ENCODE data around the gene PACSIN1. TPM values are rescaled to one million over a fixed set of nuclear protein-coding genes. Genes with fewer than 3 reads are reported as not detected.

The PACSIN1 gene
- total and polyA plus RNA-seq, 9 donors = 0.08 to 0.55 (median 0.45) TPM; not detected in 2

DNA sequence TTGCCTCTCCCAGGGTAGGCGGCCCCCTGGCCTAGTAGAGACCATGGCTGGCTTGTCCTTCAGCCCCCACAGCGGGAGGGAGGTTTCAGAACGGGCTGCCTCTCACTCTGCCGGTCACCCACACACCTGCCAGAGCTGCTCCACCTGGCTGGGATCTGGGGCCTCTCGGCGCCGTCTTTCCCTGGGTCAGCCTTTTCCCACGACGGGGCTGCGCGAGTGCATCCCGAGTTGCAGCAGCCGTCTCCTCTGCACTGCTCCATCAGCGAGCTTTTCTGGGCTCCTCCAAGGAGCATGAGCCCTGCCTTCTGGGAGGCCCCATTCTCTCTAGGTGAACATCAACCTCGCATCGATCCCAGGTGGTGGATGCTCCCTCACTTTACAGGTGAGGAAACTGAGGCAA, 106.1 kb downstream of the PACSIN1 start:
- Histone ChIP-seq H3K4me1 (ENCODE audit: insufficient read depth) (no peaks in the 10 kb centered on the region), H3K36me3 (no peaks in the 10 kb centered on the region), H3K9me3 (no peaks in the 10 kb centered on the region), H3K4me3 (no peak overlapping the region), H3K27me3 (no peaks in the 10 kb centered on the region), H3K27ac (no peak overlapping the region)
- DNase-seq = no peak
- 52 to 69% (median 62%) methylated on average over 16 of the region's 16 CpGs for WGBS, 3 donors
- no peak for TF ChIP-seq CTCF (IDR thresholded peaks at IDR 0.05)
- no peak for TF ChIP-seq EP300 (IDR thresholded peaks at IDR 0.05)
- no peak for TF ChIP-seq POLR2A (IDR thresholded peaks at IDR 0.05)
- intact Hi-C loops (cut with DNase I) = no loop called here

GRCh38 chr6:34572585-34572984, 106.7 kb downstream of the PACSIN1 start:
- TF ChIP-seq CTCF (IDR thresholded peaks at IDR 0.05) (no peak), POLR2A (IDR thresholded peaks at IDR 0.05) (no peak), EP300 (IDR thresholded peaks at IDR 0.05) (no peak)
- Histone ChIP-seq H3K27me3 (no peaks in the 10 kb centered on the region), H3K27ac (no peak overlapping the region)

DNA sequence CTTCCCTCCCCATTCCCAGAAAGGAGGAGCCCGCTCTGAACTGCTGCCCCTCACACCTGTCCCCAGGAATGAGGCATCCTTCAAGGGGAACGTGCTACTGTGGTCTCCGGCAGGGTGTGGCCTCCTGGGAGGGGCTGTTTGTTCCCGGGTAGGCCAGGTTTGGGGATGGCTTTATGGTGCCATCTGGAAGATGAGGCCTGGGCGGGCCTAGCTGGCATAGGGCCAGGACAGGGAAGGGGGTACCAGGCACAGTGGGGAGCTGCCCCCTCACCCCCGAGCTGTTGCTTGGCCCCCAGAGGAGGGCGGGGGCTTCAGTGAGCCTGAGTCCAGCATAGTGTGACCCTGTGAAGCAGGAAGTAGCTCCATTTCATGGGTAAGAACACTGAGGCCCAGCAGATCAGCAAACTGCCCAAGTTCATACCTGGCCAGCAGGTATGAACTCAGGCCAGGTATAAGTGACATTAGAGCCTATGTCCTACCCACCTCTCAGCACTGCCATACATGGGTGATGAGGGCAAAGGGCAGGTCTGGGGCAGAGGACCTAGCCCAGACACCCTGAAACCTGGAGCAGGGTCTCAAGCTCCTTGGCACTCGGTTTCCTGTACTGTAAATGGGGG, 107.8 kb downstream of the PACSIN1 start:
- H3K9me3 ChIP-seq = no peaks in the 10 kb centered on the region
- WGBS, 3 donors = 65 to 73% (median 70%) methylated on average over 8 of the region's 8 CpGs
- H3K27ac ChIP-seq = no peak overlapping the region
- H3K4me1 ChIP-seq (ENCODE audit: insufficient read depth) = no peaks in the 10 kb centered on the region
- no peak for DNase-seq
- no peaks in the 10 kb centered on the region for H3K27me3 ChIP-seq
- no peaks in the 10 kb centered on the region for H3K36me3 ChIP-seq
- no peak for TF ChIP-seq EP300 (IDR thresholded peaks at IDR 0.05)
- TF ChIP-seq CTCF (IDR thresholded peaks at IDR 0.05) = no peak
- TF ChIP-seq POLR2A (IDR thresholded peaks at IDR 0.05) = no peak
- intact Hi-C loops (cut with DNase I) = no loop called here
- H3K4me3 ChIP-seq = no peak overlapping the region

More at GRCh38 chr6:34572585-34572984, 106.7 kb downstream of the PACSIN1 start:
- Histone ChIP-seq H3K4me3 (no peak overlapping the region), H3K36me3 (no peaks in the 10 kb centered on the region), H3K9me3 (no peaks in the 10 kb centered on the region), H3K4me1 (ENCODE audit: insufficient read depth) (no peaks in the 10 kb centered on the region)
- no peak for DNase-seq
- intact Hi-C loops (cut with DNase I) = no loop called here
- WGBS, 3 donors = 86 to 88% (median 87%) methylated on average over 6 of the region's 6 CpGs

DNA sequence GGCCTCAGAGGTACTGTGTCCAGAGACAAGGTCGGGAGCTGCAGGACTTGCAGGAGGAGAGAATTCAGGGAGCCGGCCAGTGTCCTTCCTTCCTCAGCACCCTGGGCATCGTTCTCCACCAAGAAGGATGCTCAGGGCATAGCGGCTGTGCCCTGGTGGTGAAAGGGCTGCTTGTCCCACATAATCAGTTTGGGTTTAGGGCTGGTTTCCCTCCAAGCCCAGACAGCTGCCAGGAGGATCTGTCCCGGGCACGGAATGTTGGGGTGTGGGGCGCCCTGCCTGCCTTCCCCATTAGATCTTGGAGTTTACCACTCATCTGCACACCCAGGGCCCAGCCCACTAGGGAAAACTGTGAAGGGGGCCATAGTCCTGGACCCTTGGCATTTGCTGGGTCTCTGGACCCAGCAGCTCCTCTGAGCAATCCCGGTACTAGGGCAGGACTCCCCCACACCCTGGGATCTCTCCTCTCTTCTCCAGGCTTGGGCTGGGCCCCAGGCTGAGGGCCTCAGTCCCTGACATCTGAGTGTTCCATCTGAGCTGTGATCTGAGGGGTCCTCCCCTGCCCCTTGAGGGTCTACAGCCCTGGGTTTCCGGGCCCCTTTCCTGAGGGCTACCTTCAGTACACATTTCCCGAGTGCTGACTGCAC, 108.9 kb downstream of the PACSIN1 start:
- H3K4me1 ChIP-seq (ENCODE audit: insufficient read depth) = no peaks in the 10 kb centered on the region
- no peak overlapping the region for H3K27ac ChIP-seq
- TF ChIP-seq EP300 (IDR thresholded peaks at IDR 0.05) (no peak), POLR2A (IDR thresholded peaks at IDR 0.05) (no peak), CTCF (IDR thresholded peaks at IDR 0.05) (no peak)
- no peak overlapping the region for H3K4me3 ChIP-seq
- WGBS, 3 donors = 60 to 65% (median 61%) methylated on average over 10 of the region's 10 CpGs
- intact Hi-C loops (cut with DNase I) = no loop called here
- no peaks in the 10 kb centered on the region for H3K9me3 ChIP-seq
- no peak for DNase-seq
- H3K36me3 ChIP-seq = no peaks in the 10 kb centered on the region
- H3K27me3 ChIP-seq = no peaks in the 10 kb centered on the region
